NCI-H2196 (cell line): ENCODE results near the gene SMOC2.
"Not testable (repeated sequence)": the region's sequence is repeated elsewhere in the genome, so short reads cannot be mapped to it uniquely, and the experiment has no call there.

Experiments
- DNase-seq: peaks from one replicate; lab custom pipeline; 2025; ENCODE audit not compliant: unreplicated experiment; lab: John Stamatoyannopoulos, UW

Gene SMOC2

GRCh38 chr6:168537540-168537884 is 96.5 kb downstream of the SMOC2 start:
- no peak for DNase-seq

GRCh38 chr6:168538188-168538891 is 97.4 kb downstream of the SMOC2 start:
- DNase-seq = not testable (repeated sequence)

GRCh38 chr6:168538892-168539811 is 98.2 kb downstream of the SMOC2 start:
- DNase-seq = no peak

GRCh38 chr6:168540713-168541291 is 99.8 kb downstream of the SMOC2 start:
- no peak for DNase-seq

- no peak for DNase-seq
Measured at GRCh38 chr6:168541307-168541706, 100.3 kb downstream of the SMOC2 start.

- DNase-seq = no peak
Measured at GRCh38 chr6:168542301-168542700, 101.3 kb downstream of the SMOC2 start.

GRCh38 chr6:168545428-168545827 is 104.4 kb downstream of the SMOC2 start:
- DNase-seq = no peak

GRCh38 chr6:168546151-168546550 is 105.2 kb downstream of the SMOC2 start:
- DNase-seq = no peak

- DNase-seq = no peak
Measured at GRCh38 chr6:168546730-168547129, 105.7 kb downstream of the SMOC2 start.

- no peak for DNase-seq
Measured at GRCh38 chr6:168550326-168550725, 109.3 kb downstream of the SMOC2 start.

- no peak for DNase-seq
Measured at GRCh38 chr6:168554472-168554871, 113.5 kb downstream of the SMOC2 start.

GRCh38 chr6:168554898-168555617 is 114.1 kb downstream of the SMOC2 start:
- no peak for DNase-seq

GRCh38 chr6:168555618-168556273 is 114.8 kb downstream of the SMOC2 start:
- DNase-seq = no peak

- DNase-seq = no peak
Measured at GRCh38 chr6:168557512-168557911, 116.5 kb downstream of the SMOC2 start.

GRCh38 chr6:168558686-168559085 is 117.7 kb downstream of the SMOC2 start:
- no peak for DNase-seq

- no peak for DNase-seq
Measured at GRCh38 chr6:168559574-168560098, 118.7 kb downstream of the SMOC2 start.

- DNase-seq = no peak
Measured at GRCh38 chr6:168560126-168560525, 119.1 kb downstream of the SMOC2 start.

GRCh38 chr6:168562576-168563151 is 121.7 kb downstream of the SMOC2 start:
- no peak for DNase-seq

- DNase-seq = no peak
Measured at GRCh38 chr6:168563656-168564055, 122.7 kb downstream of the SMOC2 start.

- DNase-seq = no peak
Measured at GRCh38 chr6:168565112-168565511, 124.1 kb downstream of the SMOC2 start.
